GM19043 (cell line): Measurements from ENCODE around the gene FOXP4.

Source experiments
- ATAC-seq: cut with Tn5 transposase; IDR thresholded peaks from one replicate; pipeline ENCODE4 v1.9.1; 2021; ENCODE audit warnings: low read depth; ENCODE audit not compliant: unreplicated experiment

The FOXP4 gene

DNA sequence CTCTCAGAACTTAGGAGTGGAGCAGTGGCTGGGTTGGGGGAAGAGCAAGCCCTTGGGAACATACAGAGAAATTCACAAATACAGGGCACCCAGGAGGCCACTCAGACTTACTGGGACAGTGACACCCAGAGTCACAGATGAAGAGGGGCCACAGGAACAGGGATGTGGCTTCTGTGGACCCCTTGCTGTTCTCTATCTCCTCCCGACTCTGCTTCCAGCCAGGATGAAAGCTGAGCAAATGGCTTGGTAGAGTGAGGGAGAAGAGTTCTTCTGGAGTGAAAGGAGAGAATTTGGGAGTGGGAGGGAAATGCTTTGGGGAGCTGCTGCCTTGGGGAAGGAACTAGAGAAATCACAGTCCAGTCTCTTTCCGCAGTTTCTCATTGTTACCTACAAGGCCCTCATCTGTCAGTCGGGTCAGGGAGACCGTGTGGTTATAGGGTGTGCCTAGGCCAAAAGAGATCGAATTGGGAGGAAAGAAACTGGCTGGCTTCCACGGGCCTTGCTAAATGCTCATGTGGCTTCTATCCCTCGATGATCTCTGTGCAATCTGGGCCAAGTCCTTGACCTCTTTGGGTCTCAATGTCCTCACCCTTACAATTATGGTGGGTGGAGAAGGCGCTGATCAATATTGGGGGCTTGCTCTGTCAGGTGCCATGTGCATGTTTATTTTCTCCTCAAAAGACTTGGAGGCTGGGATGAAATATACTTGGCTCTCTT, 17.0 kb downstream of the FOXP4 start:
- no peak for ATAC-seq

DNA sequence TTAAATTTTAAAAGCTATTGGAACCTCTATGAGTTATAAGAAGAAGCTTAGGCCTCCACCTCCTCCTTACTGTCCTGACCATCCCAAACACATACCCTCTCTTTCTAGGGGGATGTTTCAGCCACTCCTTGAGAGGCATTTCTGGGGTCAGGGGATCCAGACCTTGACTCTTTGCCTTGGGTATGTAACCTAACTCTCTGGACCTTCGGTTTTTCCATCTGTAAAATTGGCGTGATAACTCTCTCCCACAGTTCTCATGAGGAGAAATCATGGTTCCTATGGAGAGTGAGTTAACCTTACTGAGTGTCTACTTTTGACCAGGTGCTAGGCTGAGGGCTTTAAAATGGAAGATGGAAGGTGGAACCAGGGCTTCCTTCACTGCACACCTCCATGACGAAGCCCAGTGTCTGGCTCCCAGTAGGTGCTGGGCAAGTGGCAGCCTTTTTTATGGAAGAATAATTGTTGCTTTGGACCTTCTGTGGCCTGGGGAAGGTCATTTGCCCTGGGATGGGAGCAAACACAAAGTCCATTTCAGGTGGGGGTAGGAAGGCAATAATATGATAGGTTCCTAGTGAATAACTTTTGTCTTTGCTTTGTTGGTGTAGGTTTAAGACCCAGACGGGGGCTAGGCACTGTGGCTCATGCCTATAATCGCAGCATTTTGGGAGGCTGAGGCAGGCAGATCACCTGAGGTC, 18.4 kb downstream of the FOXP4 start:
- no peak for ATAC-seq

DNA sequence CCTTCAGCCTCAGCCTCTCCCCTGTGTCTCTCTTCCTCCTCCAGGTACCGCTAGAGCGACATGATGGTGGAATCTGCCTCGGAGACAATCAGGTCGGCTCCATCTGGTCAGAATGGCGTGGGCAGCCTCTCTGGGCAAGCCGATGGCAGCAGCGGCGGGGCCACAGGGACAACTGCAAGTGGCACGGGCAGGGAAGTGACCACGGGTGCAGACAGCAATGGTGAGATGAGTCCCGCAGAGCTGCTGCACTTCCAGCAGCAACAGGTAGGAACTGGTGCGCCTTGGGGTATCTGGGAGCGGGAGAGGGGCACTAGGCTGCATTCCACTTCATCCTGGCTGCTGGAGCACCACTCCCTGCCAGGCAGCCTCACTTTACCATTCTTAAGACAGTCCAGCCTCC, 19.5 kb downstream of the FOXP4 start:
- ATAC-seq: no peak

DNA sequence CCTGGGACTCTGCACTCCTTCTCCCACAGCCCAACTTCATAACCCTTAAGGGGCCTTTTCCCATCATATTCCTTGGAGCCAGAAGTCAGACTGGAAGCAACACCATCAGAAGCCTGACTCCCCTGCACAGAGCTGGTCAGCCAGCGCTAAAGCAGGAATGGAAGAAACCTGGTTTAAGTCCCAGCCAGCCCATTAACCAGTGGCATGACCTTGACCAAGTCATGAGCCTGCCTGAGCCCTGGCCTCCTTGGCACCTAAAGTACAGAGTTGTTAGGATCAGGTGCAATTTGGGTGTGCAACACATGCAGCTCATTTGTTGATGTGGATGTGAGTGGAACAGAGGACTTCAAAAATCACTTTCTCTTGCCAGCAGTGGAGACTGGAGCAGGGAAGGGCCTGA, 20.8 kb downstream of the FOXP4 start:
- no peak for ATAC-seq

DNA sequence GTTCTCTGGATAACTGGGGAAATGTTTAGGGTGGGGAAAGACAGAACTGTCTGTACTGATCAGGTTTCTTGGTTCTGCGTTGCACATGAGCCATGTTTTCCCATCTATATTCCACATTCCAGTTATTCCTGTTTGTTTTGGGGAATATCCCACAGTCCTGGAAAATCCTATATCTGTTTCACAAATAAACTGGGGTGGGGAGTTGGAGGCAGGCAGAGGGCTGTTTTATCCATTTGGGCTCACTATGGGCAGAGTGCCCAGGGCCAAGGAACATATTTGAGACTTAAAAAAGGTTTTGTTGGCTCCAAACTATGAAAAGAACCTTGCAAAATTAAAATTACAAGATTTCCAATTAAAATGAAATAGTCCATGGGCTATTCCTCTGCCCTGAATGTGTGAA, 21.5 kb downstream of the FOXP4 start:
- ATAC-seq: no peak

DNA sequence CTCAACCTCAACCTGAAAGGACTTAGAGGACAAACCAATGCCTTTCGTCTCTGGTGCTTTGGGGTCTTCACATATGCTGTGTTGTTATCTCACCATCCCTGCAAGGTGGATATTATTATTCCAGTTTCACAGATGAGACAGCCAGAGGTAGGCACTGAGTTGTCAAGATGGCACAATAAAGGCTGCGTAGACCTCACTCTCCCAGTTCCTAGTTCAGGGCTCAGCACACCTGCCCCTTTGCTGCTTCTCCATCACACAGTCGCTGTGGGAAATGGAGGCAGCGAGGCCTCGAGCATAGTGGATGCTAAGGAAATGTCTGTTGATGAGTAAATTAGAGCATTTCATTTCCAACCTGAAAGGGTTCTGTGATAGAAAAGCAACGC, 22.0 kb downstream of the FOXP4 start:
- no peak for ATAC-seq

DNA sequence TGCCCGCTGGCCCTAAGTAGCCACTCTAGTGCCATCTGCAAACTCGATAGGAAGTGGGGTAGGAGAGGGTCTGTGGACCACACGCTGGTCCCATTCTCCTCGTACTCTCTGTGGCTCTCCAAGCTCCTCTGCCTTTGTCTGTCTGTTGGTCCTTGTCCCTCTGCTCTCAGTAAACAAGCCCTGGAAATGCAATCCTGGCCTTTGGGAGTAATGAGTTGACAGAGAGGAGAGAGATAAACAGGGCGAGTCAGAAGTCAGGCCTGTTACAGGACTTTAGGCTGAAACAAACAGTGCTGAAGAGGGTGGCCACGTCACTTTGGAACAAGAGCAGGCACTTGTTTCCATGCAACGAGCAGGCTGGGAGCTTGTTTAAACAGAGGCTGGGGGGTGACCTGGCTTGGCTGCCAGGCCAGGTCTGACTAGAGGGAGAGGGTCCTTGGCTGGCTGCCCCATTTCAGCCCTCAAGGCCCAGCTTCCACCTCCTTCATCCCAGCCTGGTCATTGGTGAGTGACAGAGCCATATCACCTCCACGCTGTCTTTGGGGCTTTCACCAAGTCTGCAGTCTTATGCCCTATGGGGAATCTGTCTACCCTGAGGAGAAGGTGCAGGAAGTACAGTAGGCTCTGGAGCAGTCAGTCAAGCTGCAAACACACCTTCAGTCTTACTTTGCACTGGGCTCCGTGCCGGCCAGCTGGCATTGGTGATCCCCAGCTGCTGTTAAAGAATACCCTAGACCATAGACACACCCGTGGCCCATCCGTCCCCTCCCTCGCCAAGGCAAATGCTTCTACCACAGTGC, 22.6 kb downstream of the FOXP4 start:
- ATAC-seq: no peak

DNA sequence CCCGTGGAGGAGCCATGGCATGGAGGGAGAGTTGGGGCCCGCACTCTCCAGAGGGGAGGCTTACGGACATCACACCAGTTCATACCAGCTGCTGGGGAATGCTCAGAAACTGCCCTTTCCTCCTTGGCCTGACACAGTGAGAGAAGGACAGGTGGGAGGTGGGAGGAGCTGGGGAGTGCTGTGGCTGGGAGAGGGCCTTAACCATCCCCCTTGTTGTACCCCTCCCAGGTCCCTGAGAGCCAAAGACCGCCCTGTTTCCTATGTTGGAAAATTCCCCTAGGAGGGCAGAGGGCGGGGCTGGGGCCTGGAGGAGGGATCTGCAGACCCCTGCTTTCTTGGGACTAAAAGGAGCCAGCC, 24.1 kb downstream of the FOXP4 start:
- ATAC-seq: no peak

DNA sequence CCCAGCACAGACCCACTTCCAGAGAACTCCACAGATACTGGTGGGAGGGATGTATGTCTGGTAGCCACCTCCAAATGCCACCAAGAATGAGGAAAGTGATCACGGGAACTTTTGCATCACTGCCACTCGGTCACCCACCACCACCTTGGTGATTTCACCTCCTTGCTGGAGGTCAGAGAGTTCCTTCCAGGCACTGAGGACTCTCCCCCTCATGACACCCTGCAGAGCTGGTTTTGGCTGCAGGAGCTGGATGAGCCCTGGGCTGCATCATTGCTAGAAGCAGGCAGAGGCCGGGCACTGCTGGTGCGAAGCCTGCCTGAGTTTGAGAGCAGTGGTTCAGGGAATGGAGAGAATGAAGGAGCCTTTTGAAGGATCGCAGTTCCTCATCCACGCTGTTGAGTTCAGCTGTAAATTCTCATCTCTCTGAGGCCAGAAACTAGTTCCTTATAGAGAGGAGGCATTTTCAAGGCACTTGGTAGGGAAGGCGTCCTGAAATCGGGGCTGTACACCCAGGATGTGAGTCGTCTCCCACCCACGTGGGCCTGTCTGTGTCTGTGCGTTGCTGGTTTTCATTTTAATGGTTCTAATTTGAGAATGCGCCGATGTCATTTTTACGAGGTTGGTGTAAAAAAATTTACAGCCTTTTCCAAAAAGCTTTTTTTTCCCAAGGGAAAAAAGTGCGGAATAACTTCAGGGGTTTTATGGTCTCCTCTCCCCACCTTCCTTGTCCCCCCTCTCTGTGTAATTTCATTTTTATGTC, 25.0 kb downstream of the FOXP4 start:
- ATAC-seq: no peak

DNA sequence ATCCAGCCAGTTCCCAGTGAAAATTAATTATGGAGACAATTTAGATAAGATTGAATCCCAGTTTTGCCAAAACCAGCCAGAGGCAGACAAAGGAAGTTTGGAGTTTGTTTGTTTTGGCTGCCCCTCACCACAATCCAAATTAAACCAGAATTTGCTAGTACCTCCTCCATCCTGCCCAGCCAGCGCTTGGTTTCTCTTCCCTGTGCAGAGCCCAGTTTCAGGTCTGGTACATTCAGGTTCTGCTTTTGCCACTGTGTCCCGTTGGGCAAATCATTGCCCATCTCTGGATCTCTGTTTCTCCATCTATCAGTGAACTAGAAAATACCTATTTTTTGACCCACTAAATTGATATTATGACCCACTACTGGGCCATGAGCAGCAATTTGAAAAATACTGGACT, 26.4 kb downstream of the FOXP4 start:
- no peak for ATAC-seq

DNA sequence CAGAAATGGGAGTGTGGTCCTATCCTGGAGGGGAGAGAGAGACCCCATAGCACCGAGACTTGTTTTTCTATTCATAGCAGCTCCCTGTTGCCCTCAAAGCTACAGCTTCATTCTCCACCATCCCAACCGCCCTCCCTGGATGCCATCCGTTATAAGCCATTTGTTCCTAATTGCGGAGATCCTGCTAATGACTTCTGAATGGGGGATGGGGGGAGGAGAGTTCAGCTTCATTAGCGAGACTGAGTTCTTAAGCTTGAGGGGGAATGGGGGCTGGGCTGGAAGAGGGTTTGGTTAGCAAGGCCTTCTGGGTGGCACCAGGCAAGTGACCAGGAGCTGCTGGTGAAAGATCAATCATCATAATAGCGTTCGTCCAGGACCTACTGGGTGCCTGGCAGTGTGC, 27.1 kb downstream of the FOXP4 start:
- no peak for ATAC-seq

DNA sequence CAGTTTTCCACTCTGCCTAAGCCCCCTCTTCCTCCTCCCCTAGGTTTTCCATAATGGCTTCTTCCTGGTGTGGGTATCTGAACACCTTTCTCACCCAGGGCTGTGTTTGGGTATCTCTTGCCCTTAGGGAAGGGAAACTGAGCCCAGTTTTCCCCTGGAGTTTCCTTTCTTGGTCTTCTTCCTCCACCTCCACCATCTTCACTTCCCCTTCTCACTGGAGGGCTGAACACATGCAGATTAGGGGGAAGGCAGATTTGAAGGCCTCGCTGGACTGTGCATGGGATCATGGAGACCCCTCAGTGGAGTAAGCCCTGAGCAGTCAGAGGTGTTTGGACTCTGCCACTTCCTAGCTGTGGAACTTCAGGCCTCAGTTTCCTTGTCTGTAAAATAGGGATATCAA, 27.8 kb downstream of the FOXP4 start:
- ATAC-seq: no peak

DNA sequence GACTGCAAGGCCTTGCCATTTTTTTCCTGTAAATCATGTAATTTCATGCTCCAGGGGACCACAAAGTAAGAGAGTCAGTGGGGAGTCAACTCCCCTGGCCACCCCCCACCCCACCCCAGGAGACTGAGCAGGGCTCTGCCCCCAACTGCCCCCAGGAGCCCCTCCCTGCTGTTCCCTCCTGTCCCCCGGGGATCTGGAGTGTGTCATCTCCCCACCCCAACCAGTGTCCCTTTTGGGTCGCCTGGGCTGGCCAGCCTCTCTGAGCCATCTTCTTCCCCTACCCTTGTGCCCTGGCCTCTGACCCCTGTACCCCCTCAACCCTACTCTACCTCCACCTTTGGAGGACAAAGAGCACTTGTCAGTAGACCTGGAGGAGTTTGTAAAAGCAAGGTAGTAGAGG, 29.4 kb downstream of the FOXP4 start:
- no peak for ATAC-seq

DNA sequence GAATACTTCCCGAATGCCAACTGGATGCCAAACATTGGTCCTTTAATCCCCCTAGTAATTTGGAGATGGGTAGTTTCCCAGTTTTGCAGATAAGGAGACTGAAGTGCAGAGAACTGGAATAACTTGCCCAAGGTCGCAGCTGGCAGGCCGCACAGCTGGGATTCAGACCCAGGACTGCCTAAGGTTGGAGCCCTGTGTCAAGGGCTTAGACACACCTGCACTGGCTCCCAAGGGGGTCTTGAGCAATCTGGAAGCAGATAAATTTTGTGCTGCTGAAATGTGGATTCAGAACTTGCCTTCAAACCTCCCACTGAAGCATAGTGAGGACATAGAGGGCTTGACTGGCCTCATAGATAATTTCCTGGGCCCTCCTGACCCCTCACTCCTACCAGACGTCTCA, 30.5 kb downstream of the FOXP4 start:
- ATAC-seq: no peak

DNA sequence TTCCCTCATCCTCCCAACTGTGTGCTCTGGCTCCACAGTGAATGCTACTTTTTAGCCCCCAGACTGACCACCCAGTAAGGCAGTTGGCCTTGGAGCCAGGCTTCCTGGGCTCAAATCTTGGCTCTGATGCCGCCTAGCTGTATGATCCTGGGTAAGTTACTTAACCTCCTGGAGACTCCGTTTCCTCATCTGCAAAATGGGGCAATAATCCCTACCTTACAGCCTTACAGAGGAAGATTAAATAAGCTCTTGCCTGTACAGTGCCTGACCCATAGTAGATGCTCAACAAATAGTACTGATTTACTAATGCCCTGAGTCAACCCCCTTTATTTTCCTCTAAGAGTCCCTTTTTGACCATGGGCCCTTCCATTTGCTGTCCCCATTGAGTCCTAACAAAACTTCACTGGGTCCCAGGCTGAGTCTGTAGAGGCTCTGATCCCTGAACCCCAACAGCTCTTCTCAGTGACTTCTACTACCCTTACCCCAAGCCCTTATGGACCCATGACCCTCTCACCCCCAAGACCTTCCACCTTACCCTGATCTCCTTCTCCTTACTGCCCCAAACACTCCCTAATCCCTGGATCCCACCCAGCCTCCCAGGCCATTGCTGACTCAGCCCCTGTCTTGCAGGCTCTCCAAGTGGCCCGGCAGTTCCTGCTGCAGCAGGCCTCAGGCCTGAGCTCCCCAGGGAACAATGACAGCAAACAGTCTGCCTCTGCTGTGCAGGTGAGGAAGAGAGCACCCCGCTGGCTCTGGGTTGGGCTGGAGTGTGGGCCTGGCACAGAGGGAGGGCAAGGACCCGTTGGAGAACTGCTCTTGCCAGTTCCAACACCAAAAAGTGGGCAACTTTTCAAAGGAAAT, 31.4 kb downstream of the FOXP4 start:
- no peak for ATAC-seq

DNA sequence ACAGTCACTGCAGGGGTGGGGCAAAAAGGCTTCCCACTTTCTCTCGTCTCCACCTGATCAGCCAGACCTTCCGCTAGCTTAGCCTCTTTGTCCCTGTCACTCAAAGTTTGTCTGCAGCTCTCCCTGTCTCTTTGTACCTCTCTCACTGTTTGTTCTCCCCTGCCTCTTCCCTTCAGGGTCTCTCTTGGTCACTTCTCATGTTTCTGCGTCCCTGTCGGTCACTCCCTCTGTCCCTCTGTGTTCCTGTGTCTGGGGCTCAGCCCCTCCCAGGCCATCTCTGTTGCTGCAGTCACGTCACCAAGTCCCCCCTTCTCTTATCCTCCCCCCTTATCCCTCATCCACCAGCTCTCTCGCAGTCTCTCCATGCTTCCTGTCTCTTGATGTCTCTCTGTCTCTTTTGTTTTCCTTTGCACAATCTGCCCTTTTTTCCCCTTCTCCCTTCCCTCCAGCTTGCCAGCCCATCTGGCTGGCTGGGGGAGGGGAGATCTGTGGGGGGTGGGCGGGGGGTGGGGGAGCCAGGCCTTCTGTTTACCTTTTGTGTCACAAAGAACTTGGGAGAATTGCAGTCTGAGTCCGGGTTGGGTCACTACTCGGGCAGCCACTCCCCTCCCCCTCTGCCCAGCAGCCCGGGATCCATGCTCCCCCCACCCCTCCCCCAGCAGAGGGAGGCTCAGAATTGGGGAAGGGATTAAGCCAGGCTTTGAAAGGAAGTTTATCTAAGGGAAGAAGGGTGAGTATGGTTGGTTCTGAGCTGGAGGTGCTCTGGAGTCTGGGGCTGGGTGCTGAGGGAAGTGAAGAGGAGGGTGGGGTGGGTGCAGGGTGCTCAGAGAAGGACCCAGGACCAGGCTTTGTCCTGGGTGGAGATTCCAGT, 32.3 kb downstream of the FOXP4 start:
- no peak for ATAC-seq

DNA sequence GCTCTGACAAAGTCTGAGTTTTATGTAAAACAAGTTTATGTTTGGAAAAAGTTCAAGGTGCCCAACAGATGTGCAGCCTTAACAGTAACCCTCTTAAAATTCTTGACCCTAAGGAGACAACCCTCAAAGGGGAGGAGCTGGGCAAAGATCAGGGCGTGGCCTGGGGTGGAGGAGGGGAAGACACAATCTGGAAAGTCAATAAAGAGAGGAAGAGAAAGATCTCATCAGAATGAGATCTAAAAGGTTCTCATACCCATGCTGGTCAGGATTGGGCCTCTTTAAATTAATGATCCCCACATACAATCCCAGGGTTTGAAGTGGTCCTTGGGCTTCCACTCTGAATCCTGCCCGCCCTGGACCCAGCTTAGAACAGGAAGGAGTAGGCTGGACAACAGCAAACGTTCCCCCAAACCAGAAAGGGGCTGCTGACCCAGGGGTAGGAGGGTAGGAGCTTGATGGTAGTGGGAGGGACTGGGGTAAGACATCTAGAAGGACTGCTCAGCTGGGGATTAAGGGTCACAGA, 33.0 kb downstream of the FOXP4 start:
- ATAC-seq: no peak

DNA sequence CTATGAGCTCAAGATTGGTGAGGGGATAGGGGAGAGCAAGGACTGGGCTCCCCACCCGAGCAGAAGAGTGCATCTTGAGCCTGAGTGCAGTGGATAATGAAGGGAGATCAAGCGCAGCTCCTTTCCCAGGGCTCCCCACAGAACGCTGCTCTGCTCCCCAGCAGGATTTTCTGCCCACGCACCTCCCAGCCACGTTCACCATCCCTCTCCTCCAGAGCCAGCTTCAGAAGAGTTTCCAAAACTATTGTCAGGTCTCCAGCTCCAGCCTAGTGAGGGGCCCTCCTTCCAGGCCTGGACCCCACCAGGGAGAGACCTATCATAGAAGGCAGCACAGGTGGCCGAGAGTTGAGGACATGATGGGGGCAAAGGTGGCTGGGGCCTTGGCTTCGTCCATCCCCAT, 34.5 kb downstream of the FOXP4 start:
- no peak for ATAC-seq

DNA sequence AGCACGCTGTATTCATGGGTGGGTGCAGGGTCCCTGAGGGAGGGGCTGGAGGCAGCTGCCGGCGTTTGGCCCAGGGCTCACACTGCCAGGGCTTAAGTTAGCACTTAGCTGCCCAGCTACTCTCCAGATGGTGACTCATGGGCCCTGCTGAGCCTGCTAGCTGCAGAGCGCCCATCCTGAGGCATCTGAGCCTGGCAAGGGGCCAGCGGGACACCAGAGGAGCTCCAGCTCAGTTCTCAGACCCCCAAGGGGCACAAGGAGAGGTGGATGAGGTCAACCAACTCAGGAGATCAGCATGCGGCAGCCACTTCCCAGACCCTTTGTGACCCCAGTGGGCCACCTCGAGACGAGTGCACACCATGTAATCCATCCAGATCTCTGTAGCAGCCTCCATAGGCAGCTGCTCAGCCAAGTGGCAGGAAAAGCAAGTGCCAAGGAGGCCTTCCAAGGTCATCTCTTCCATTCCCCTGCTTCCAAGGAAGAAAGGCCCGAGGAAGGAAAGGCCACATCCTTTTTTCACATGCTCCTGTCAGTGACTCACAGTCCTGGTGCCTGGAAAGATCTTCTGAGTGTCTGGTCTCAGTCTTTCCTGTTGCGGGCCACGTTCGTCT, 35.3 kb downstream of the FOXP4 start:
- ATAC-seq: no peak
